PFSK-1 (cell line): ENCODE measurements around the gene UBAC2.

Experiments used
- FOXP2 ChIP-seq: optimal IDR thresholded peaks from 2 replicates; pipeline ENCODE3; 2011; ENCODE audit warnings: borderline replicate concordance, control low read depth, inconsistent platforms; ENCODE audit not compliant: insufficient read depth; ENCODE audit errors: extremely low read length, extremely low read depth
- POLR2AphosphoS5 ChIP-seq: IDR thresholded peaks from 2 replicates; pipeline ENCODE4 v1.6.1; 2012; ENCODE audit warnings: low read depth, mild to moderate bottlenecking, control low read depth, low read length, moderate library complexity
- SIN3A ChIP-seq: IDR thresholded peaks from 2 replicates; pipeline ENCODE4 v1.6.1; 2012; ENCODE audit warnings: mild to moderate bottlenecking, low read length, moderate library complexity, borderline replicate concordance; ENCODE audit not compliant: insufficient read depth
- TAF1 ChIP-seq: IDR thresholded peaks from 2 replicates; pipeline ENCODE4 v1.6.1; 2012; ENCODE audit warnings: low read length, control low read depth, borderline replicate concordance; ENCODE audit not compliant: insufficient read depth
- TF ChIP-seq, protein P1 (sequence below), 2 experiments: IDR thresholded peaks; 2 replicates each; pipeline versions ENCODE4 v1.6.1 to v1.8.0; 2011 to 2012; ENCODE audit warnings: low read depth in 2 of 2, low read length in 2 of 2, control low read depth in 1 of 2, inconsistent platforms in 1 of 2, mild to moderate bottlenecking in 1 of 2, moderate library complexity in 1 of 2; ENCODE audit not compliant: insufficient read depth in 1 of 2

UBAC2 gene

DNA sequence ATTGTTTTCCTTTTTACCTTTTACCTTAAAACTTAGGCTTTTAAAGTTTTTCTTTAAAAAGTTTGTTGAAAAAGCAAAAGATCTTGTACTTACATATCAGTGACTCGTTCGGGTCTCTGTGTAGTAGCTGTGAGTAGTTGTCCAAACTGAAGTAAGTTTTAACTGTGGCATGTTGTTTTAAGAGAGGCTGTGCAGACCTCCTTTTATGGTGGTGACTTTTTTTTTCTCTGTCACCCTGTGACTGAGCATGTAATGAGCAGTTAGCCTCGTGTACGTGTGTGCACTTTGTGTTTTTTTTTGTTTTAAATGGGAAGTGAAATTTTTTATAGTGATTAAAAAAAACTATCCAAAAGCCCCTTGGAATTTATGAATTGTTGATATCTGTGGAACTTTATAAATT lies 106.6 kb downstream of the UBAC2 start, which contains the start of gene GPR183:
GPR183 (minus strand) TSS at position 153 of the 400 bp plus-strand sequence. CDS start 11,254 bp downstream, outside the sequence.
- TF ChIP-seq FOXP2 (no peak), SIN3A (no peak), POLR2AphosphoS5 (no peak), TAF1 (no peak)
- TF ChIP-seq, protein P1, sequence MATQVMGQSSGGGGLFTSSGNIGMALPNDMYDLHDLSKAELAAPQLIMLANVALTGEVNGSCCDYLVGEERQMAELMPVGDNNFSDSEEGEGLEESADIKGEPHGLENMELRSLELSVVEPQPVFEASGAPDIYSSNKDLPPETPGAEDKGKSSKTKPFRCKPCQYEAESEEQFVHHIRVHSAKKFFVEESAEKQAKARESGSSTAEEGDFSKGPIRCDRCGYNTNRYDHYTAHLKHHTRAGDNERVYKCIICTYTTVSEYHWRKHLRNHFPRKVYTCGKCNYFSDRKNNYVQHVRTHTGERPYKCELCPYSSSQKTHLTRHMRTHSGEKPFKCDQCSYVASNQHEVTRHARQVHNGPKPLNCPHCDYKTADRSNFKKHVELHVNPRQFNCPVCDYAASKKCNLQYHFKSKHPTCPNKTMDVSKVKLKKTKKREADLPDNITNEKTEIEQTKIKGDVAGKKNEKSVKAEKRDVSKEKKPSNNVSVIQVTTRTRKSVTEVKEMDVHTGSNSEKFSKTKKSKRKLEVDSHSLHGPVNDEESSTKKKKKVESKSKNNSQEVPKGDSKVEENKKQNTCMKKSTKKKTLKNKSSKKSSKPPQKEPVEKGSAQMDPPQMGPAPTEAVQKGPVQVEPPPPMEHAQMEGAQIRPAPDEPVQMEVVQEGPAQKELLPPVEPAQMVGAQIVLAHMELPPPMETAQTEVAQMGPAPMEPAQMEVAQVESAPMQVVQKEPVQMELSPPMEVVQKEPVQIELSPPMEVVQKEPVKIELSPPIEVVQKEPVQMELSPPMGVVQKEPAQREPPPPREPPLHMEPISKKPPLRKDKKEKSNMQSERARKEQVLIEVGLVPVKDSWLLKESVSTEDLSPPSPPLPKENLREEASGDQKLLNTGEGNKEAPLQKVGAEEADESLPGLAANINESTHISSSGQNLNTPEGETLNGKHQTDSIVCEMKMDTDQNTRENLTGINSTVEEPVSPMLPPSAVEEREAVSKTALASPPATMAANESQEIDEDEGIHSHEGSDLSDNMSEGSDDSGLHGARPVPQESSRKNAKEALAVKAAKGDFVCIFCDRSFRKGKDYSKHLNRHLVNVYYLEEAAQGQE (IDR thresholded peaks at IDR 0.05; ENCODE audit: insufficient read depth in 1 of 2, low read depth in 2 of 2, low read length in 2 of 2): no peak

DNA sequence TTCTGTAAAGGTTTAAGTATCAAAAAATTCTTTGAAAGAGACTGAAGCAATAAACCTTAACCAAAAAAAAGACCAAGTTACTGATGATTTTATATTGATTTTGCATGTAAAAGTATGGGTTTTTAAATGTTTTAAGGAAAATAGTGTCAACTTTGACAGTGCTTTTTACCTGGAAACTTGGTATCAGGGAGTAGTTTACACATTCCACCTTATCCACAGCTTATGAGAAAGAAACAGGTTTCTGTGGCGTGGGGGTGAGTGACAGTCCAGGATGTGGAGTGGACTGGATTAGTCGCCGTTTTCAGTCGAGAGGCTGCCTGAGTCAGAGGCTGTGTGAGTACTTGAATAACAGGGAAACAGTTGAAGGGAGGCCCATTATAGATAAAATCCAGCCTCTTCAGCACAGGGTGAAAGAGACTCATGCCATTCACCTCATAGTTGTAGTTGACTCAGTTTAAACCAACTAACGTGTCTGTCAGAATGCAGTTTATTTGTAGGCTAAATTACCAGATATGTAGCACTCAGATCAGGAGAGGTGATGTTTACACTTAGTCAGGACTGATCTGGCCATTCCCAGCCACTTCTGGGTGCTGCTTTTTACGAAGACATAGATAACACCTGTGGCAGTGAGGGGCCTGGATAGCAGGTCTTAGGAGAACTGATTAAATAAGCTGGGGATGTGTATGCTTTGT lies 107.1 kb downstream of the UBAC2 start:
- TF ChIP-seq, protein P1 (IDR thresholded peaks at IDR 0.05; ENCODE audit: insufficient read depth in 1 of 2, low read depth in 2 of 2, low read length in 2 of 2): no peak
- TF ChIP-seq POLR2AphosphoS5 (no peak), SIN3A (no peak), FOXP2 (no peak), TAF1 (no peak)

DNA sequence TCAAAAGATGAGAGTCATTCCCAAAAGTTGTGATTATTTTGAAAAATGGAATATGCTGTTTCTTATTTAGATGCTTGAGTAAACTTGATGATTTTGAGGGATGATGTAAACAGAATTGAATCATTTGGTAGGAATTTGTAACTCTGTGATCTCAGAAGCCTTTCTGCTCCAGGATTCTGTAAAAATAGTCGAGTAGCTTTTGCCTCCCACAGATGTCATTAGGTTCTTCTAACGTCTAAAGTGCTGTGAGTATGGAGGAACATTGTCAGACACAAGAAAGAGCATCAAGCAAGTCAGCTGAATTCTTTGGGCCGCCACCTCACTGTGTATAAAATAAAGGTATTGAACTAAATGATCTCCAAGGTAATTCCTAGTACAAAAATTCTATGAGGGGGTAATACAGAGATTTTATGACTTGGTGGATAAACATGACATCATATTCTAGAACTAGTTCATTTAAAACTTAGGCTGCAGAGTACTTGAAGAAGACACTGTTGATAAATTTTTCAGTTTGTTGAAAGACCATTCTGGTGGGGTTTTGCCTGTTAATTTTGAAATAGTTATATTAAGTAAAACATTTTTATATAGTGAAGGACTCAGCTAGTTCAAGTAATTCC lies 107.9 kb downstream of the UBAC2 start:
- no peak for TF ChIP-seq FOXP2
- TF ChIP-seq, protein P1 (IDR thresholded peaks at IDR 0.05; ENCODE audit: insufficient read depth in 1 of 2, low read depth in 2 of 2, low read length in 2 of 2): no peak
- no peak for TF ChIP-seq POLR2AphosphoS5
- no peak for TF ChIP-seq TAF1
- no peak for TF ChIP-seq SIN3A

DNA sequence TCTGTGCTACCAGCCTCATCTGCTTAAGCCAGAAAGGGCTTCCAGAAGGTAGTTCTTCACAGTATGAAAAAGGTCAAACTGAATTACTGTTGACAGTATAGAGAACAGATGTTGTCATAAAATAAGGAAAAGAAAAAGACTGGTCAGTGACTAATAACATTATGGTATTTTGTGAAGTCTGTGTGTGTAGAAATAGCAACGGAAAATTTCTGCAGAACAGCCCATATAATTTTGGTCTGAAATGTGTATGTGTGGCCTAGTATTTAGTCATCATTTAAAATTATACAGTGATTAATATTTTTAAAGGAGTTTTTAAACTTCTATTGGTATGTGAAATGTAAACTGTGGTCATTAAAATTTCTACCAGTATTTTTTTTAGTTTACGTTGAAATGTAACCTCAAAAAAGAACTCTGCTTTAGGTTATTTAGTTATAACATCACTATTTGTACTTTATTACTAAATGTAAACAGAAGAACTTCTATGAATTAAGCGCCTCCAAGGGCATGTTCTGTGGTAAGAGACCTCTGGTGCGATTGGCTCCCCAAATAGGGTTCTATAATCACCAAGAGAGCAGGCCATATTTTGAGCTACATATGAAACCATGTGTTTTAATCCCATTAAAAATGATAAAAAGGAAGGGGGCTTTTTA lies 109.9 kb downstream of the UBAC2 start:
- TF ChIP-seq, protein P1 (IDR thresholded peaks at IDR 0.05; ENCODE audit: insufficient read depth in 1 of 2, low read depth in 2 of 2, low read length in 2 of 2): no peak
- TF ChIP-seq TAF1 (no peak), POLR2AphosphoS5 (no peak), FOXP2 (no peak), SIN3A (no peak)
